Globus pallidus (tissue), 1 donor: Measurements from ENCODE around the gene MOGAT2.

Experiments
- DNase-seq: peaks from one replicate; pipeline ENCODE4 v3.0.0-alpha.2; 2015; ENCODE audit warnings: low spot score

The MOGAT2 gene

GRCh38 chr11:75759832-75760231 is 42.2 kb downstream of the MOGAT2 start:
- DNase-seq = no peak

DNA sequence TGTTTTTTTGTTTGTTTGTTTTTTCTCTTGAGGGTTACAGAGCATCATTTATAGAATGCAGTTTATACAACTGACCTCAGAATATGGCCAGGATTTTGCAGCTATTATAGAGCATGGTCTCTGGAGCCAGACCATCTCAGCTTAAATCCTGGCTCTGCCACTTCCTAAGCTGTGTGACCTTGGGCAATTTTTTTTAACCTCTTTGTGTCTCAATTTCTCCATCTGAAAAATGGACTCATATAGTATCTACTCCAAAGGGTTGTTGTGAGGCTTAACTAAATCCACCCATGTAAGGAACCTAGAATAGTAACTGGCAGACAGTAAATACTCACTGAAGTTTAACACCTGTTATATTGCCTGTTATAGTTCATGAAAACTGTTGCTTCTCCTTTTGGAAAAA is 42.6 kb downstream of the MOGAT2 start:
- DNase-seq = no peak

DNA sequence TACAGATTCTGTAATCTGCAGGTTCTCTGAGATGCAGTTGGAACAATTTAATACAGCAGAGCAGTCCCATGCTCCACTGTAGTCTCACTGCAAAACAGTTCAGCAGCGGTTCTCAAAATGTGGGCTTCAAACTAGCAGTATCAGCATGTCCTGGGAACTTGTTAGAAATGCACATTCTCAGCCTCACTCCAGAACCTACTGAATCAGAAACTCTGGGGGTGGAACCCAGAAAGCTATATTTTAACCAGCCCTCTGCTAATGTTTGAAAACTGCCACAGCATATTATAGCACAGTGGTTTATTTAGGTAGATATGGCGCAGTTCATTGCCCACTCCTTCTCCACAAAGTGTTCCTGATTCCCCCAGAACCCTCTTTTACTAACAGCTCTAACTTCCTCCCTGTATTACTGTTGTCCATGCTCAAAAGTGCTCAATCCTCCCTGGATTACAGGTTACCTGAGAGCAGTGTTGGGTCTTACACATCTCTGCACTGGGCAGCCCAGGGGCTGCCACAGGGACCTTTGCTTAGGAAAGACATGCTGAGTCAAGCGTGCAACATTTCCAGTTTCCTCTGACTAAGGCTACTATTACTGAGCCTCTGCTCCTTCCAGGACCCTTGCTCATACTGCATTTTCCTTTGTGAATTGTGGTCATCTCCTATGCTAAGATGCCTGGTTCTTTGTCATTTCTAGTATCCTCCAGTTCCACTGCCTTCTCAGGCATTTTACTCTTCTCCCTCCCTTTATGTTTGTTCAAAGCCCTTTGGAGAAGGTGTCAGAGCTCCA is 43.3 kb downstream of the MOGAT2 start:
- DNase-seq = no peak

DNA sequence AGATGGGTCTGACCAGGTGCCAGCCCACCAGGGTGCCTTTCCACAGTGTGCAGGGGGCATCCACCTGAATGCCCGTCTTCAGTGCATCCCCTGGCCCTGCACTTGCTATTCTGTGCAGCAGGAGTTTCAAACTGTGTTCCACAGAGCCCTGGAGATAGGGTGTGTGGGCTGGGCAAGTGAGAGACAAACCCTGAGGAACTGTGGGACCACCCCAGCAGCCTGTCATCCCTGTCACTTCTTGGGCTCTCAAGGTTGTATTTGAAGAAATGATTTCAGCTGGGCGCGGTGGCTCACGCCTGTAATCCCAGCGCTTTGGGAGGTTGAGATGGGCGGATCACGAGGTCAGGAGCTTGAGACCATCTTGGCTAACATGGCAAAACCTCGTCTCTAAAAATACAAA is 44.5 kb downstream of the MOGAT2 start:
- DNase-seq = no peak

DNA sequence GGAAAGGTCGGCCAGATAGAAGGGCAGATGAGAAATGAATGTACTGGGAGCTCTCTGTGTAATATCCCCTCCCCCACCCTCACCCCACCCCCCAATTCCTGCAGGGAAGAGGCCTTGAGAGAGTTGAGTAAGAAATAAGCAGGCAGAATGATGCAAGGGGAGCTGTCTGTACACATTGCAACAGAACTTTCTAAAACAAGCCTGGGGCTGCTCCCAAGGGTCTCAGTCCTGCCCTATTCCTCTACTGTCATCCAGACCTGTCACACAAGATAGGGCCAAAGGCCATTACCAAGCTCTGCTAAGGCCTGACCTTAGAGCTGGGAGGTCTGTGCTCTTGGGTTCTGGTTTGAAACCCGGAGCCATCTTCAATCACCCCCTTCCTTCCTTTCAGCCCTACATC is 45.2 kb downstream of the MOGAT2 start:
- DNase-seq = no peak

GRCh38 chr11:75763846-75764245 is 46.2 kb downstream of the MOGAT2 start:
- DNase-seq = no peak

GRCh38 chr11:75765116-75765515 is 47.5 kb downstream of the MOGAT2 start:
- no peak for DNase-seq

- no peak for DNase-seq
These were observed 49.0 kb downstream of the MOGAT2 start for GRCh38 chr11:75766443-75767227.

- no peak for DNase-seq
These were observed 49.6 kb downstream of the MOGAT2 start for GRCh38 chr11:75767228-75767572.

DNA sequence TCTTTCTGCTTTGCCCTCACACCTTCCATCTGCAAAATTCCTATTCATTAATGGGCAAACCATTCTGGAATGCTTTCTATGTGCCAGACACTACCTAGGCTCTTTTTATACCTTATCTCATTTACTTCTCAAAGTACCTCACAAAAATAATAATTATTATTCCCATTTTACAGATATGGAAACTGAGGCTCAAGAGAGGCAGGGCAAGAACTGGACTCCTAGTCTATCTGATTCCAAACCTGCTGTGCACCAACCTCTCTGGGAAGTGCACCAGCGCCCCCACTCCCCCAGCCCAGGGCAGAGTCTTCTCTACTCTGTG is 50.1 kb downstream of the MOGAT2 start:
- no peak for DNase-seq

GRCh38 chr11:75768112-75768908 is 50.7 kb downstream of the MOGAT2 start, which contains the start of gene DGAT2:
Gene DGAT2 (plus strand): TSS chr11:75768778. CDS start chr11:75768992, 214 bp downstream.
- DNase-seq = peak; percentile 31

DNA sequence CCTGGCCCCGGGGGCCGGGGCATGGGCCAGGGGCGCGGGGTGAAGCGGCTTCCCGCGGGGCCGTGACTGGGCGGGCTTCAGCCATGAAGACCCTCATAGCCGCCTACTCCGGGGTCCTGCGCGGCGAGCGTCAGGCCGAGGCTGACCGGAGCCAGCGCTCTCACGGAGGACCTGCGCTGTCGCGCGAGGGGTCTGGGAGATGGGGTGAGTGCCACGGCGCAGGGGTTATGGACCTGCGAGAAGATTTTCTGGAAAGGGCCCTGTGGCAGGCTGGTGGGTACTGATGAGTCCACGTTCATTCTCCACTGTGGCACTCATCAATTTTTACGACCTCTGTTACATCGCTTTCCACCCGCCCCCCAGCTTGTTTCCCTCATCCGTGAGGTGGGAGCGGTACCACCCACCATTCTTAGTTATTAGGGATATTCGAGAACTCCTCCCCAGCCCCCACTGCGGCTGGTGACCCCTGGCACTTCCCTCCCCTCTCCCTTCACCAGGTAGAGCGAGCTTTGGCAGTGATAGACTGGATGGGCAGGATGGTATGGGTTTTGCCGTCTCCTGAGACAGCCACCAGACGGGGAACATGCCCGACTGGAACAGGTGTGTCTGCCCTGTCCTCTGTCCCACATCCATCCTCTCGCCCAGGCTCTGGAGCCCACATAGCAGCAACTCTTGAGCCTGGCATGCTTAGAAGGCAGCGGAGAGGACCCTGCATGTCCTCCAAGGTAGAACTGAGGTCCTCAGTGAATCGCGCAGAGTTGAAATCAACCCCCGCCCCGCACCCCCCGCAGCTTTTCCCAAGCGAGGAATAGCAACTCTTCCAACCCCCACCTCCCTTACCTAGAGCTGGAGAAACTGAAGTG is 51.5 kb downstream of the MOGAT2 start:
- no peak for DNase-seq

DNA sequence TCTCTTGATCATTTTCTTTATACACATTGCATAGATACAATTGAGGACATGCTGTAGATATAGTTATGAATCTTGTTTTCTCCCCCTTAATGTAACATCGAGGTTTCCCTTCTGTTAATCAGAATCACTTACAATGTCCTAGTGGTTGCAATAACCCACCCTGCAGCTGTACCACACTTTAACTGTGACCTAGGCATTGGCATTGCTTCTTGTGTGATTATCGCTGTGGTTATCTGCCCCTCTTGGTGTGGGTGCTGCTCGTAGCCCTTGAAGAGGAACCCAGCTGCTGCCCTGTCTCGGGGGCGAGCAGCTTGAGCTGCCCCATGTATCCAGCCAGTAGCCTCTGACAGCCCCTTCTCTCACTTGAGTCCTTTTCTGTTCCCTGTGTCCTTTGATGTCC is 52.5 kb downstream of the MOGAT2 start:
- DNase-seq = no peak

DNA sequence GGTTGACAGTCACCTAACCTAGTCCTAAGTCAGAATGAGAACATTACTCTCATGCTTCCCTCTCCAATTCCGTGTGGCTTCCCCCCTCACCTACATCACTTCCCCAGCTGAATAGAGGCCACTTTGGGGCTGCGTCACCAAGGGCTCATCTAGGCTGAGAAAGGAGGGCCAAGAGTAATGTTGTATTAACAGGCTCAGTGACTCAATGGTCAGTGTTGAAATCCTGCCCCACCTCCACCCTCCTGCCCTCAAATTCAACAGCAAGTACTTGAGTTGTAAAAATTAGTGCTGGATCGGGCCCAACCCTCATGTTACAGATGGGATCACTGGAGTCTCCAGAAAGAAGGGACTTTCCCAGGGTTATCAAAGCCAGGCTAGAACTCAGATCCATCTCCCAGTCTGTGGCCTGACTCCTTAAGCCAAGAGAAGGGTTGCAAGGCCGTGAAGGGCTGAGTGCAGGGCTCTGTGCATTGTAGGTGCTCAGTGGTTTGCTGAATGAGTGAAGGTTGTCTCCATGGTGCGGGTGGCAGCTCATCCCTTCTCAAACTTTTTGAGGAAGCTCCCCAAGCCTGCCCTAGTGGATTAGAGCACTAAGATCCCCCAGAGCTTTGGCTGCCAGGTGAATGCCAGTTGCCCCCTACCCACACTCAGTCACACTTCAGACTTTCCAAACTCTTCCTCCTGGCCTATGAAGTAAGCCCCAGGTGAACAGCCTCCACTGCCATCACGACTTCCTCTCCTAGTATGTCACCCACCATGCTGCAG is 54.2 kb downstream of the MOGAT2 start:
- DNase-seq = no peak

- DNase-seq = no peak
These were observed 56.1 kb downstream of the MOGAT2 start for GRCh38 chr11:75773595-75774353.

DNA sequence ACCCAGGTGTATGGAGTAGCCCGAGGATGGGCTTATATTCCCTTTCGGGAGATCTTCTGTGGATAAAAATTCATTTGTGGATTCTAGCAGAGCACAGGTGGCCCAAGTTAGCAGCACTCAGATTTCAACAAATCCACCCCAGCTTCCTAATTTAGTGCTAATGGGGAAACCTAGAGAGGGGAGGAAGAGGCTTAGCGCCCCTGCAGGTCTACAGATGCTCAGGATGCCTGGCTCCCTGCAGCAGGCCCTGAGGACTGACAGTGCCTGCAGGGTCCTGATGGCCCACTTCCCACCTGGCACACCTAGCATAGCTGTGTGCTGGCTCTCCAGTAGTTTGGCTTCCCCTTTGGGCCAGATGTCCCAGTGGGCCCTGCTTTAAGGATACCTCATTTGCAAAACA is 57.4 kb downstream of the MOGAT2 start:
- no peak for DNase-seq

DNA sequence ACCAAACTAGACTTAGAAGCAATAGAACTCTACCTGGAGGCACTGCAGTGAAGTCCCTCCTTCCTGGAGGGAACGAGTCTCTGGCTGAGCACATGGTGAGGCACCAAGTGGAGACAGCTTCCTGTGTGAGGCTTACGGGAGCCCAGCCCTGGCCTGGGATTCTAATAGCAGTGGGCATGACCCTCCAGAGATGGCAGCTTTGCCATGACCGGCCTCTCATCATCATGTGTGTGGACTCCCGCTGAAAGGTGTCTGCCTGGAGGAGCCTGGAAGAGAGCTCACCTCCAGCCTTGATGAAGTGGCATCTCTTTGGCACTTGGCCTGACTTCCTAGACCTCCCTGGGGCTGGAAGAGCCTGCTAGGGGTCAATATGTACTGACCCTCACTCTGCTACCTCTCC is 58.9 kb downstream of the MOGAT2 start:
- DNase-seq = no peak

DNA sequence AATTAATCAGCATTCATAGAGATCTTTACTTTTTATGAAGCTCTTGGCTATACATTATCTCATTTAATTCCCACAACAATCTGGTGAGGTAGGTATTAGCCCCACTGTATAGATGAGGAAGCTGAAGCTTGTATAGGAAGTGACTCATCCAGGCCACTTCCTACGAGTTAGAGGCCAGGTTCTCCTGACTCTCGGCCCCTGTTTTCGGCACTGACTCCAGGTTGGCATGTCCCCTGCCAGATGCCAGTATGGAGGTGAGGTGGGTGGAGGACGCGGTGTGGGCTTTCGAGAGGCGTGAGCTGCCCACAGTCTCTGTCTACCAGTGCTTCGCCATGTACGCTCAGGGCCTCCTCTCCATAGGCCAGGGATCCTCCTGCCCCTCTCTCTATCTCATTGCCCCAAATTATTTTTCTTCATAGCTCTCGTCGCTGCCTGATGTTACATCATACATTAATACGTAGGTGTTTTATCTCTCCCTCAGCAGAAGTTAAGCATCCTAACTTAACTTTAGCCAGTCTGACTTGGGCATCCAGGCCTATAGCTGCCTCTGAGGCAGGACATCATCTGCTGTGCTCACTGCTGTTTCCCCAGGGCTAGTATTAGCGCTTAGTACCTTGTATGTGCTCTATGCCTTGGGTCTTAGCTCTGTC is 59.9 kb downstream of the MOGAT2 start:
- no peak for DNase-seq

GRCh38 chr11:75778962-75779361 is 61.3 kb downstream of the MOGAT2 start:
- no peak for DNase-seq

DNA sequence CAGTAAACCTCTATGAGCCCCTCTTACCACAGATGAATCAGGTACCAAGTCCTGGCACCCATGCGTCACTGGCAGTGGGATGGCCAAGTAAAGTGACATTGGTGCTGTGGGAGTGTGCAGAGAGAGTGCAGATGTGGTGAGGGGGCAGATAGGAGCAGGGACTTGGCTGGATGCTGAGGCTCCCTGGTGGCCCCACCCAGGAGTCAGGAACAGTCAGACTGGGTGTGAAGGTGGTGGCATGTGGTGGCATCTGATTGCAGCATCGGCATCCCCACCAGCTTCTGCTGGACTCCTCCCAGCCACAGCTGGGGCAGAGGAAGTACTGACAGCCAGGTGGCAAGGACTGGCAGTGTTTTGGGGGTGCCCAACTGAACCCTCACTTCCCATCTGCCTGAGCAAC is 62.3 kb downstream of the MOGAT2 start:
- no peak for DNase-seq
